NCI-H2196 treated with DMSO at 0.1 percent for 48 hours (cell line): ENCODE data around the gene NKAIN2.
"Not testable (repeated sequence)": the region's sequence is repeated elsewhere in the genome, so short reads cannot be mapped to it uniquely, and the experiment has no call there.

ENCODE experiments used
- DNase-seq: peaks from one replicate; lab custom pipeline; 2025; ENCODE audit not compliant: unreplicated experiment; lab: John Stamatoyannopoulos, UW

Gene NKAIN2

GRCh38 chr6:123888771-123889513 is 85.3 kb downstream of the NKAIN2 start:
- DNase-seq = no peak

GRCh38 chr6:123895346-123895745 is 91.7 kb downstream of the NKAIN2 start:
- DNase-seq = no peak

- DNase-seq = no peak
These were observed 92.1 kb downstream of the NKAIN2 start for GRCh38 chr6:123895806-123896205.

- no peak for DNase-seq
These were observed 93.2 kb downstream of the NKAIN2 start for GRCh38 chr6:123896869-123897268.

- no peak for DNase-seq
These were observed 94.3 kb downstream of the NKAIN2 start for GRCh38 chr6:123897965-123898364.

GRCh38 chr6:123898665-123899064 is 95.0 kb downstream of the NKAIN2 start:
- no peak for DNase-seq

GRCh38 chr6:123899745-123900144 is 96.1 kb downstream of the NKAIN2 start:
- no peak for DNase-seq

GRCh38 chr6:123901436-123901835 is 97.8 kb downstream of the NKAIN2 start:
- DNase-seq = no peak

- DNase-seq = no peak
These were observed 99.2 kb downstream of the NKAIN2 start for GRCh38 chr6:123902738-123903313.

GRCh38 chr6:123904228-123904627 is 100.6 kb downstream of the NKAIN2 start:
- peak; percentile 13 for DNase-seq

- DNase-seq = no peak
These were observed 105.1 kb downstream of the NKAIN2 start for GRCh38 chr6:123908797-123909196.

- DNase-seq = peak; percentile 29
These were observed 106.3 kb downstream of the NKAIN2 start for GRCh38 chr6:123909989-123910388.

- no peak for DNase-seq
These were observed 110.2 kb downstream of the NKAIN2 start for GRCh38 chr6:123913863-123914262.

- DNase-seq = not testable (repeated sequence)
These were observed 119.7 kb downstream of the NKAIN2 start for GRCh38 chr6:123923379-123923778.

- no peak for DNase-seq
These were observed 121.7 kb downstream of the NKAIN2 start for GRCh38 chr6:123925350-123925749.

GRCh38 chr6:123925842-123926399 is 122.3 kb downstream of the NKAIN2 start:
- DNase-seq = no peak

- no peak for DNase-seq
These were observed 124.9 kb downstream of the NKAIN2 start for GRCh38 chr6:123928529-123928928.

GRCh38 chr6:123931928-123932327 is 128.3 kb downstream of the NKAIN2 start:
- DNase-seq = no peak

- DNase-seq = no peak
These were observed 136.9 kb downstream of the NKAIN2 start for GRCh38 chr6:123940551-123940950.

- no peak for DNase-seq
These were observed 138.2 kb downstream of the NKAIN2 start for GRCh38 chr6:123941855-123942254.

- no peak for DNase-seq
These were observed 141.7 kb downstream of the NKAIN2 start for GRCh38 chr6:123945386-123945785.

GRCh38 chr6:123953920-123954319 is 150.3 kb downstream of the NKAIN2 start:
- no peak for DNase-seq
